Activated T-helper 2 cell treated with anti-CD3 and anti-CD28 coated beads, Interferon-gamma antibody, Interleukin-2, Interleukin-4, amounts not matched to agents 10 μg/mL and 5 μg/mL and 100 μg/mL, durations not matched to agents 14 hours and 24 hours and 36 hours (primary cell): ENCODE results near the gene UBE2J2. TPM values are rescaled to one million over a fixed set of nuclear protein-coding genes. Genes with fewer than 3 reads are reported as not detected.
"Not testable (repeated sequence)": the region's sequence is repeated elsewhere in the genome, so short reads cannot be mapped to it uniquely, and the experiment has no call there.

Source experiments
- DNase-seq: peaks from one replicate; pipeline ENCODE4 v3.0.0; 2021; ENCODE audit warnings: low spot score
- H3K27ac Mint-ChIP-seq: one replicate; pipeline ENCODE4 v1.8.0; 2021; ENCODE audit warnings: mixed read lengths
- H3K27me3 Mint-ChIP-seq: one replicate; pipeline ENCODE4 v1.8.0; 2021; ENCODE audit warnings: low read depth, mixed read lengths
- H3K36me3 Mint-ChIP-seq: one replicate; pipeline ENCODE4 v1.8.0; 2021; ENCODE audit warnings: low read depth, mixed read lengths
- H3K4me1 Mint-ChIP-seq: one replicate; pipeline ENCODE4 v1.8.0; 2021; ENCODE audit warnings: low read depth, mixed read lengths
- H3K4me3 Mint-ChIP-seq: one replicate; pipeline ENCODE4 v1.8.0; 2021; ENCODE audit warnings: low read depth, mild to moderate bottlenecking, moderate library complexity, mixed read lengths
- H3K9me3 Mint-ChIP-seq: one replicate; pipeline ENCODE4 v1.8.0; 2021; ENCODE audit warnings: mixed read lengths
- intact Hi-C: fragments of 100-400 bp; cut with micrococcal nuclease; formaldehyde crosslinking; loops from one replicate; pipeline ENCODE4 v1.15.1; 2023
- total RNA-seq: library from RNA; stranded (reverse); gene quantifications from 2 replicates; pipeline ENCODE4 v1.2.3, GENCODE V29; 2022

The UBE2J2 gene
- total RNA-seq, 1 donor from 2014 or later = 81.0 TPM

GRCh38 chr1:1248009-1248913, 25.4 kb downstream of the UBE2J2 start:
- H3K27ac Mint-ChIP-seq, intact Hi-C loops: not testable (repeated sequence)

GRCh38 chr1:1247341-1247913, 26.2 kb downstream of the UBE2J2 start:
- DNase-seq = no peak
- H3K4me1 Mint-ChIP-seq = peaks cover 4% of the 10 kb centered on the region
- peaks cover 4% of the 10 kb centered on the region for H3K36me3 Mint-ChIP-seq
- no peak overlapping the region for H3K4me3 Mint-ChIP-seq
- H3K27ac Mint-ChIP-seq = no peak overlapping the region
- no peaks in the 10 kb centered on the region for H3K9me3 Mint-ChIP-seq
- no peaks in the 10 kb centered on the region for H3K27me3 Mint-ChIP-seq
- intact Hi-C loops = no loop called here

More at GRCh38 chr1:1248009-1248913, 25.4 kb downstream of the UBE2J2 start:
- H3K27me3 Mint-ChIP-seq, DNase-seq, H3K4me1 Mint-ChIP-seq, H3K4me3 Mint-ChIP-seq, H3K9me3 Mint-ChIP-seq: not testable (repeated sequence)
- H3K36me3 Mint-ChIP-seq = peaks cover 11% of the 10 kb centered on the region

GRCh38 chr1:1246577-1247340, 26.9 kb downstream of the UBE2J2 start, which contains the start of gene C1QTNF12:
Gene C1QTNF12 (minus strand): TSS chr1:1246722. CDS start chr1:1246690, 32 bp downstream.
- H3K36me3 Mint-ChIP-seq = peaks cover 4% of the 10 kb centered on the region
- H3K9me3 Mint-ChIP-seq = no peaks in the 10 kb centered on the region
- H3K27ac Mint-ChIP-seq = no peak within 1 kb of the TSS
- no peak within 1 kb of the TSS for H3K4me3 Mint-ChIP-seq
- H3K4me1 Mint-ChIP-seq = peaks cover 4% of the 10 kb centered on the region
- no peaks in the 10 kb centered on the region for H3K27me3 Mint-ChIP-seq
- intact Hi-C loops = no loop called here
- no peak for DNase-seq

GRCh38 chr1:1245817-1246576, 27.7 kb downstream of the UBE2J2 start:
- H3K4me1 Mint-ChIP-seq = peaks cover 3% of the 10 kb centered on the region
- no peaks in the 10 kb centered on the region for H3K27me3 Mint-ChIP-seq
- no peak overlapping the region for H3K27ac Mint-ChIP-seq
- H3K9me3 Mint-ChIP-seq = no peaks in the 10 kb centered on the region
- H3K4me3 Mint-ChIP-seq = no peak overlapping the region
- DNase-seq = no peak
- intact Hi-C loops = no loop called here
- peaks cover 2% of the 10 kb centered on the region for H3K36me3 Mint-ChIP-seq

- Mint-ChIP-seq H3K4me1 (peaks cover 1% of the 10 kb centered on the region), H3K27me3 (no peaks in the 10 kb centered on the region), H3K36me3 (no peaks in the 10 kb centered on the region), H3K27ac (no peak overlapping the region), H3K9me3 (no peaks in the 10 kb centered on the region), H3K4me3 (no peak overlapping the region)
- no peak for DNase-seq
- intact Hi-C loops = no loop called here
Measured at GRCh38 chr1:1245178-1245816, 28.4 kb downstream of the UBE2J2 start.

GRCh38 chr1:1244192-1244811, 29.4 kb downstream of the UBE2J2 start:
- Mint-ChIP-seq H3K36me3 (no peaks in the 10 kb centered on the region), H3K9me3 (no peaks in the 10 kb centered on the region), H3K4me1 (no peaks in the 10 kb centered on the region), H3K4me3 (no peak overlapping the region), H3K27me3 (no peaks in the 10 kb centered on the region), H3K27ac (no peak overlapping the region)
- DNase-seq = no peak
- intact Hi-C loops = no loop called here

GRCh38 chr1:1243807-1244191, 29.9 kb downstream of the UBE2J2 start:
- no peak for DNase-seq
- Mint-ChIP-seq H3K27ac (no peak overlapping the region), H3K9me3 (no peaks in the 10 kb centered on the region), H3K4me3 (no peak overlapping the region), H3K27me3 (no peaks in the 10 kb centered on the region), H3K4me1 (no peaks in the 10 kb centered on the region), H3K36me3 (no peaks in the 10 kb centered on the region)
- intact Hi-C loops = no loop called here

- no peaks in the 10 kb centered on the region for H3K27me3 Mint-ChIP-seq
- intact Hi-C loops = no loop called here
- H3K4me3 Mint-ChIP-seq = no peak overlapping the region
- H3K36me3 Mint-ChIP-seq = no peaks in the 10 kb centered on the region
- no peak for DNase-seq
- no peaks in the 10 kb centered on the region for H3K4me1 Mint-ChIP-seq
- no peaks in the 10 kb centered on the region for H3K9me3 Mint-ChIP-seq
- no peak overlapping the region for H3K27ac Mint-ChIP-seq
Measured at GRCh38 chr1:1243266-1243660, 30.4 kb downstream of the UBE2J2 start.

GRCh38 chr1:1242461-1243265, 31.0 kb downstream of the UBE2J2 start:
- H3K36me3 Mint-ChIP-seq = no peaks in the 10 kb centered on the region
- H3K9me3 Mint-ChIP-seq = no peaks in the 10 kb centered on the region
- H3K27ac Mint-ChIP-seq = no peak overlapping the region
- intact Hi-C loops = no loop called here
- no peak overlapping the region for H3K4me3 Mint-ChIP-seq
- H3K27me3 Mint-ChIP-seq = no peaks in the 10 kb centered on the region
- H3K4me1 Mint-ChIP-seq = no peaks in the 10 kb centered on the region
- no peak for DNase-seq

GRCh38 chr1:1241588-1242219, 31.9 kb downstream of the UBE2J2 start:
- no peaks in the 10 kb centered on the region for H3K36me3 Mint-ChIP-seq
- intact Hi-C loops = no loop called here
- no peaks in the 10 kb centered on the region for H3K27me3 Mint-ChIP-seq
- H3K4me1 Mint-ChIP-seq = no peaks in the 10 kb centered on the region
- no peak for DNase-seq
- H3K4me3 Mint-ChIP-seq = no peak overlapping the region
- H3K9me3 Mint-ChIP-seq = no peaks in the 10 kb centered on the region
- H3K27ac Mint-ChIP-seq = no peak overlapping the region
